GM12878 (cell line): ENCODE results near the gene TMEM259. TPM values are rescaled to one million over a fixed set of nuclear protein-coding genes. Genes with fewer than 3 reads are reported as not detected.
A peak's percentile ranks its signal among the peaks of the same experiment; 100 is the strongest.

Source experiments
- ATAC-seq: fragments of 200-7000 bp; cut with Tn5 transposase; 3 replicates; pipeline ENCODE4 v1.9.1; 2020; ENCODE audit warnings: mild to moderate bottlenecking, moderate library complexity
- BruUV-seq: library from RNA; stranded (reverse); fragments of 400-500 nt; replicated peaks from 2 replicates; lab custom pipeline; 2021; lab: Mats Ljungman, UMichigan
- CTCF ChIA-PET: fragments of 300-600 bp; sonication (Branson Sonifier 250); formaldehyde crosslinking; extraction: SDS; loops from one replicate; lab custom pipeline; 2021; ENCODE audit warnings: inconsistent platforms; lab: Yijun Ruan, JAX
- POLR2A ChIA-PET: fragments of 350-600 bp; formaldehyde crosslinking; extraction: SDS; loops from one replicate; lab custom pipeline; 2021; ENCODE audit warnings: inconsistent platforms; lab: Charles Lee
- RAD21 ChIA-PET: fragments of 300-600 bp; sonication (Branson Sonifier 250); formaldehyde crosslinking; loops from one replicate; lab custom pipeline; 2023; ENCODE audit warnings: antibody characterized with exemption; ENCODE audit not compliant: unreplicated experiment; lab: Charles Lee
- SMC1A ChIA-PET: fragments of 300-600 bp; sonication (Branson Sonifier 250); formaldehyde crosslinking; loops from one replicate; lab custom pipeline; 2023; ENCODE audit not compliant: unreplicated experiment, uncharacterized antibody; lab: Charles Lee
- DNase-seq: peaks from one replicate; pipeline ENCODE4 v3.0.0-alpha.2; 2011; ENCODE audit warnings: low read depth, low spot score
- FAIRE-seq: peaks from 3 replicates; lab custom pipeline; 2011; peaks lifted over from hg19 to GRCh38; lab: Jason Lieb, UNC
- H2AFZ ChIP-seq: 2 replicates; pipeline ENCODE4 v1.6.0; 2011; ENCODE audit warnings: low read depth, low read length, control low read depth; ENCODE audit not compliant: control insufficient read depth
- H3K27ac ChIP-seq: 2 replicates; pipeline ENCODE4 v1.5.1; 2011; ENCODE audit warnings: control low read depth; ENCODE audit not compliant: control insufficient read depth, insufficient read depth
- H3K27me3 ChIP-seq, 2 experiments: replicated peaks in 1 of 2; 2 replicates each; pipeline versions ENCODE4 v1.6.0 to v1.6.1; 2011; ENCODE audit warnings: low read length in 1 of 2; ENCODE audit not compliant: control insufficient read depth in 2 of 2, insufficient read depth in 2 of 2
- H3K36me3 ChIP-seq, 2 experiments: 2 replicates each; pipeline ENCODE4 v1.5.1; 2011; ENCODE audit warnings: low read length in 1 of 2; ENCODE audit not compliant: control insufficient read depth in 2 of 2, insufficient read depth in 2 of 2
- H3K4me1 ChIP-seq: 2 replicates; pipeline ENCODE4 v1.6.1; 2011; ENCODE audit warnings: mild to moderate bottlenecking, low read length, moderate library complexity, mixed read lengths; ENCODE audit not compliant: control insufficient read depth, insufficient read depth
- H3K4me2 ChIP-seq: 2 replicates; pipeline ENCODE4 v1.6.0; 2011; ENCODE audit warnings: control low read depth; ENCODE audit not compliant: control insufficient read depth, insufficient read depth
- H3K4me3 ChIP-seq: fragments of 200-600 bp; sonication (generic); 2 replicates; pipeline ENCODE4 v1.5.1; 2016
- H3K79me2 ChIP-seq: 2 replicates; pipeline ENCODE4 v1.6.0; 2011; ENCODE audit warnings: low read length; ENCODE audit not compliant: control insufficient read depth, insufficient read depth
- H3K9ac ChIP-seq: 2 replicates; pipeline ENCODE4 v1.8.0; 2011; ENCODE audit warnings: low read length, control low read depth, mixed read lengths; ENCODE audit not compliant: control insufficient read depth, insufficient read depth
- H3K9me3 ChIP-seq: replicated peaks from 3 replicates; pipeline ENCODE4 v1.5.1; 2011; ENCODE audit warnings: mild to moderate bottlenecking, low read length; ENCODE audit not compliant: control insufficient read depth, insufficient read depth
- H4K20me1 ChIP-seq: 2 replicates; pipeline ENCODE4 v1.6.0; 2011; ENCODE audit not compliant: control insufficient read depth, insufficient read depth
- CBX5 ChIP-seq: sonication (generic); IDR thresholded peaks from 2 replicates; pipeline ENCODE4 v1.6.1; 2016; ENCODE audit warnings: low read depth, moderate library complexity, mild to moderate bottlenecking, inconsistent platforms
- CREM ChIP-seq: IDR thresholded peaks from 2 replicates; pipeline ENCODE4 v1.6.1; 2014; ENCODE audit warnings: antibody characterized with exemption, low read depth
- HCFC1 ChIP-seq: fragments of 150-350 bp; IDR thresholded peaks from 2 replicates; pipeline ENCODE4 v1.6.1; 2014; ENCODE audit warnings: low read length
- HDGF ChIP-seq: fragments of 450-650 bp; IDR thresholded peaks from 2 replicates; pipeline ENCODE4 v1.6.1; 2016; ENCODE audit warnings: antibody characterized with exemption
- KAT2A ChIP-seq: conservative IDR thresholded peaks from 2 replicates; pipeline ENCODE4 v1.6.1; 2011; ENCODE audit warnings: low read depth, low read length; ENCODE audit not compliant: control insufficient read depth
- KDM1A ChIP-seq: fragments of 200-600 bp; sonication (generic); IDR thresholded peaks from 2 replicates; pipeline ENCODE4 v1.6.1; 2016; ENCODE audit warnings: borderline replicate concordance
- NR2C2 ChIP-seq: IDR thresholded peaks from 2 replicates; pipeline ENCODE4 v1.6.1; 2011; ENCODE audit warnings: borderline replicate concordance, low read depth; ENCODE audit not compliant: control insufficient read depth, insufficient read length
- NR2F1 ChIP-seq: fragments of 450-650 bp; conservative IDR thresholded peaks from 2 replicates; pipeline ENCODE4 v1.6.1; 2017; ENCODE audit warnings: mild to moderate bottlenecking
- PAX8 ChIP-seq: fragments of 450-650 bp; IDR thresholded peaks from 2 replicates; pipeline ENCODE4 v1.6.1; 2017; ENCODE audit warnings: mild to moderate bottlenecking, moderate library complexity
- RCOR1 ChIP-seq: conservative IDR thresholded peaks from 2 replicates; pipeline ENCODE4 v1.6.1; 2012; ENCODE audit warnings: low read depth, low read length, improper control_type of control experiment
- SMAD5 ChIP-seq: IDR thresholded peaks from 2 replicates; pipeline ENCODE4 v1.6.1; 2016; ENCODE audit warnings: antibody characterized with exemption, low read depth
- SP1 ChIP-seq: IDR thresholded peaks from one replicate; pipeline ENCODE4 v1.6.1; 2011; ENCODE audit warnings: low read depth, low read length
- ZNF24 ChIP-seq: fragments of 450-650 bp; IDR thresholded peaks from 2 replicates; pipeline ENCODE4 v1.6.1; 2017; ENCODE audit warnings: antibody characterized with exemption, mild to moderate bottlenecking
- ZNF274 ChIP-seq: IDR thresholded peaks from one replicate; pipeline ENCODE4 v1.8.0; 2011; ENCODE audit not compliant: insufficient read length, insufficient read depth
- ZNF622 ChIP-seq: fragments of 450-650 bp; IDR thresholded peaks from 2 replicates; pipeline ENCODE4 v1.6.1; 2017; ENCODE audit warnings: mild to moderate bottlenecking, inconsistent platforms
- WGBS: methylation state at CpG from one replicate; pipeline ENCODE4 v1.1.6; 2016; ENCODE audit warnings: low lambda C conversion rate; ENCODE audit not compliant: insufficient replicate concordance, insufficient coverage; ENCODE audit errors: missing lambda C conversion rate; 5-methylcytosine and 5-hydroxymethylcytosine counted together
- in situ Hi-C: fragments of 300-500 bp; cut with MboI; formaldehyde crosslinking; loops from 9 replicates; pipeline ENCODE4 v1.14.3; 2018; ENCODE audit warnings: mixed read lengths
- intact Hi-C: fragments of 100-400 bp; cut with micrococcal nuclease; formaldehyde crosslinking; loops from one replicate; pipeline ENCODE4 v1.14.2; 2022; ENCODE audit not compliant: unreplicated experiment
- polyA plus RNA-seq, 11 experiments: library from polyadenylated mRNA; depleted of rRNA in 4 of 11; unstranded in 6 of 11; stranded (reverse) in 5 of 11; fragments of >200 nt; fragmentation: Nextera tagmentation in 4 of 11; fragmentation: Illumina TruSeq in 1 of 11; extraction: Ambion mirVana in 4 of 11; extraction: Trizol in 1 of 11; gene quantifications; 1 replicate in 1 of 11; 2 replicates in 10 of 11; pipeline versions ENCODE4 v1.2.1 to v1.2.3, GENCODE V29; 2011 to 2016; ENCODE audit warnings: inconsistent platforms in 2 of 11, missing spikeins in 2 of 11, low read depth in 1 of 11
- total RNA-seq, 4 experiments: library from RNA; depleted of rRNA in 3 of 4; stranded (reverse); fragments of >200 nt in 3 of 4; fragmentation: Illumina TruSeq in 1 of 4; extraction: Trizol in 1 of 4; gene quantifications; 2 replicates each; pipeline versions ENCODE4 v1.2.1 to v1.2.3, GENCODE V29; 2013 to 2021
- TF ChIP-seq, protein P1 (sequence below): fragments of 450-650 bp; IDR thresholded peaks from 2 replicates; pipeline ENCODE4 v1.6.1; 2014; ENCODE audit warnings: mild to moderate bottlenecking
- TF ChIP-seq, protein P2 (sequence below): IDR thresholded peaks from 2 replicates; pipeline ENCODE4 v1.6.1; 2011; ENCODE audit warnings: borderline replicate concordance, low read depth, mild to moderate bottlenecking, moderate library complexity, low read length; ENCODE audit not compliant: insufficient read depth, poor library complexity, severe bottlenecking
- TF ChIP-seq, protein P3 (sequence below): fragments of 450-650 bp; IDR thresholded peaks from 2 replicates; pipeline ENCODE4 v1.6.1; 2017; ENCODE audit warnings: borderline replicate concordance
- TF ChIP-seq, protein P4 (sequence below): fragments of 450-650 bp; IDR thresholded peaks from 2 replicates; pipeline ENCODE4 v1.6.1; 2017; ENCODE audit warnings: mild to moderate bottlenecking, low read depth, inconsistent platforms; ENCODE audit not compliant: poor library complexity, severe bottlenecking

Gene TMEM259
- total and polyA plus RNA-seq, 10 of the 15 experiments (the other 5 are each of a cell fraction or from before 2014, with no cell fraction given): 0.43 to 184 (median 62.0) TPM

DNA sequence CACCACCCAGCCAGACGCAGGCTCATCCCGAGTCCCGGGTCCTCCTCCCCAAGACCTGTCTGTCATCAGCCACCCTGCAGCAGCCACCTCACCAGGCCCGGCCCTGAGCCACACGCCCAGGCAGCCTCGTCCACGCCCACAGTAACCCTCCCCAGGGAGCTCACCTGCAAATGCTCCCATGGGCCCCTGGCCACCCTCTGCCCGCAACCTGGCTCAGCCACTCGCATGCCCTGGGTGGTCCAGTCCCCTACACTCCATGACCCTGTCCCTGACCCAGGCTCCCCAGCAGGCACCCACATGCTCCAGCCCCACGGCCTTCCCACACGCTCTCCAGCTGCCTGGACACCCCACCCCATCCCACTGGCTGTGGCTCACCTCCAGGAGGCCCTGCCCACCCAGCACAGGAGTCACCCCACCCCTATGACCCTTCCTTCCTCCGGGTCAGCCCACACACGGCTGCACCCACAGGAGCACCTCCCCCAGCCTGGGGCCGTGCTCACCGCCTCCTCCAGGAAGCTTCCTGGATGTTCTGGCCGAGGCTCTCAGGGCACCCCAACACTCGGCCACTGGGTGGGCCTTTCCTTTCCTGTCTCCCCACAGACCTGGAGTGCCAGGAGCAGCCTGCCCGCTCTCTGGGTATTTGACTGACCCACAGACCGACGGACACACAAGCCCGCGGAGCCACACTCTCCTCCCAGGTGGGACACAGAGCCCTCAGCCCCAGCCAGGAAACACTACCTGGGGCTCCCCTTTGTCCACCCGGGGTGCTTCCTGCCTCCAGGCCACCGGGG lies 3.6 kb downstream of the TMEM259 start:
- POLR2A ChIA-PET: interaction anchor here (0.6 to 1.5 kb wide), 4 partner anchors 9 to 125 kb away, joined by 3 to 7 read pairs (median 4); partner anchors contain the start of gene CNN2
- intact Hi-C loops: no loop called here
- peak overlapping the region; percentile 83 for H3K4me3 ChIP-seq
- peak; percentile 20 for ATAC-seq
- BruUV-seq: no TSS peak
- H3K9ac ChIP-seq: peak overlapping the region; percentile 44
- peak overlapping the region; percentile 65 for H3K27ac ChIP-seq
- H3K79me2 ChIP-seq: peaks cover 67% of the 10 kb centered on the region
- DNase-seq: no peak
- H4K20me1 ChIP-seq: peaks cover 6% of the 10 kb centered on the region; the same call in 1 of the 2 replicates
- CTCF ChIA-PET: interaction anchor here (0.6 to 0.9 kb wide), 2 partner anchors 9 to 69 kb away, joined by 3 read pairs; partner anchors contain the start of gene CNN2
- no peak overlapping the region for H2AFZ ChIP-seq
- in situ Hi-C loops: no loop called here
- H3K9me3 ChIP-seq: no peaks in the 10 kb centered on the region
- RAD21 ChIA-PET: no interaction called here
- no peak for FAIRE-seq
- WGBS: 7% methylated on average over 21 of the region's 24 CpGs
- SMC1A ChIA-PET: interaction anchor here (0.7 kb wide), 1 partner anchor 50 kb away, joined by 4 read pairs; the partner anchor contains the start of gene ARHGAP45
- H3K36me3 ChIP-seq: peaks cover 3 to 21% of the 10 kb centered on the region in 2 experiments; a peak in 2 of 4 replicates
- peak overlapping the region; percentile 48 for H3K4me2 ChIP-seq
- peaks cover 32% of the 10 kb centered on the region for H3K4me1 ChIP-seq
- H3K27me3 ChIP-seq: no peaks in the 10 kb centered on the region
- TF ChIP-seq HDGF (peak; percentile 74; the same call in 1 of the 2 replicates), CBX5 (no peak), ZNF274 (no peak), RCOR1 (no peak), NR2F1 (peak; percentile 67), ZNF24 (no peak), CREM (no peak), HCFC1 (no peak), NR2C2 (no peak), SP1 (no peak), KAT2A (no peak), SMAD5 (no peak), PAX8 (no peak), ZNF622 (no peak), KDM1A (no peak)
- TF ChIP-seq, protein P1, sequence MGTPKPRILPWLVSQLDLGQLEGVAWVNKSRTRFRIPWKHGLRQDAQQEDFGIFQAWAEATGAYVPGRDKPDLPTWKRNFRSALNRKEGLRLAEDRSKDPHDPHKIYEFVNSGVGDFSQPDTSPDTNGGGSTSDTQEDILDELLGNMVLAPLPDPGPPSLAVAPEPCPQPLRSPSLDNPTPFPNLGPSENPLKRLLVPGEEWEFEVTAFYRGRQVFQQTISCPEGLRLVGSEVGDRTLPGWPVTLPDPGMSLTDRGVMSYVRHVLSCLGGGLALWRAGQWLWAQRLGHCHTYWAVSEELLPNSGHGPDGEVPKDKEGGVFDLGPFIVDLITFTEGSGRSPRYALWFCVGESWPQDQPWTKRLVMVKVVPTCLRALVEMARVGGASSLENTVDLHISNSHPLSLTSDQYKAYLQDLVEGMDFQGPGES: no peak
- TF ChIP-seq, protein P2, sequence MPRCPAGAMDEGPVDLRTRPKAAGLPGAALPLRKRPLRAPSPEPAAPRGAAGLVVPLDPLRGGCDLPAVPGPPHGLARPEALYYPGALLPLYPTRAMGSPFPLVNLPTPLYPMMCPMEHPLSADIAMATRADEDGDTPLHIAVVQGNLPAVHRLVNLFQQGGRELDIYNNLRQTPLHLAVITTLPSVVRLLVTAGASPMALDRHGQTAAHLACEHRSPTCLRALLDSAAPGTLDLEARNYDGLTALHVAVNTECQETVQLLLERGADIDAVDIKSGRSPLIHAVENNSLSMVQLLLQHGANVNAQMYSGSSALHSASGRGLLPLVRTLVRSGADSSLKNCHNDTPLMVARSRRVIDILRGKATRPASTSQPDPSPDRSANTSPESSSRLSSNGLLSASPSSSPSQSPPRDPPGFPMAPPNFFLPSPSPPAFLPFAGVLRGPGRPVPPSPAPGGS: no peak
- TF ChIP-seq, protein P3, sequence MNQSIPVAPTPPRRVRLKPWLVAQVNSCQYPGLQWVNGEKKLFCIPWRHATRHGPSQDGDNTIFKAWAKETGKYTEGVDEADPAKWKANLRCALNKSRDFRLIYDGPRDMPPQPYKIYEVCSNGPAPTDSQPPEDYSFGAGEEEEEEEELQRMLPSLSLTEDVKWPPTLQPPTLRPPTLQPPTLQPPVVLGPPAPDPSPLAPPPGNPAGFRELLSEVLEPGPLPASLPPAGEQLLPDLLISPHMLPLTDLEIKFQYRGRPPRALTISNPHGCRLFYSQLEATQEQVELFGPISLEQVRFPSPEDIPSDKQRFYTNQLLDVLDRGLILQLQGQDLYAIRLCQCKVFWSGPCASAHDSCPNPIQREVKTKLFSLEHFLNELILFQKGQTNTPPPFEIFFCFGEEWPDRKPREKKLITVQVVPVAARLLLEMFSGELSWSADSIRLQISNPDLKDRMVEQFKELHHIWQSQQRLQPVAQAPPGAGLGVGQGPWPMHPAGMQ: no peak
- TF ChIP-seq, protein P4, sequence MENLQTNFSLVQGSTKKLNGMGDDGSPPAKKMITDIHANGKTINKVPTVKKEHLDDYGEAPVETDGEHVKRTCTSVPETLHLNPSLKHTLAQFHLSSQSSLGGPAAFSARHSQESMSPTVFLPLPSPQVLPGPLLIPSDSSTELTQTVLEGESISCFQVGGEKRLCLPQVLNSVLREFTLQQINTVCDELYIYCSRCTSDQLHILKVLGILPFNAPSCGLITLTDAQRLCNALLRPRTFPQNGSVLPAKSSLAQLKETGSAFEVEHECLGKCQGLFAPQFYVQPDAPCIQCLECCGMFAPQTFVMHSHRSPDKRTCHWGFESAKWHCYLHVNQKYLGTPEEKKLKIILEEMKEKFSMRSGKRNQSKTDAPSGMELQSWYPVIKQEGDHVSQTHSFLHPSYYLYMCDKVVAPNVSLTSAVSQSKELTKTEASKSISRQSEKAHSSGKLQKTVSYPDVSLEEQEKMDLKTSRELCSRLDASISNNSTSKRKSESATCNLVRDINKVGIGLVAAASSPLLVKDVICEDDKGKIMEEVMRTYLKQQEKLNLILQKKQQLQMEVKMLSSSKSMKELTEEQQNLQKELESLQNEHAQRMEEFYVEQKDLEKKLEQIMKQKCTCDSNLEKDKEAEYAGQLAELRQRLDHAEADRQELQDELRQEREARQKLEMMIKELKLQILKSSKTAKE: no peak
